Panc1 (cell line): ENCODE data around the gene MFAP5. TPM values are rescaled to one million over a fixed set of nuclear protein-coding genes. Genes with fewer than 3 reads are reported as not detected.

Experiments used
- ATAC-seq: fragments of 200-7000 bp; cut with Tn5 transposase; 2 replicates; pipeline ENCODE4 v1.9.1; 2020; ENCODE audit warnings: mild to moderate bottlenecking, moderate library complexity
- BruUV-seq: library from RNA; stranded (reverse); fragments of 400-500 nt; replicated peaks from 2 replicates; lab custom pipeline; 2021; lab: Mats Ljungman, UMichigan
- CTCF ChIA-PET: fragments of 300-600 bp; sonication (Branson Sonifier 250); formaldehyde crosslinking; loops from one replicate; lab custom pipeline; 2022; ENCODE audit warnings: antibody characterized with exemption; lab: Charles Lee
- POLR2A ChIA-PET: fragments of 300-600 bp; sonication (Branson Sonifier 250); formaldehyde crosslinking; loops from one replicate; lab custom pipeline; 2022; ENCODE audit warnings: antibody characterized with exemption; lab: Charles Lee
- DNase-seq: peaks from one replicate; pipeline ENCODE4 v3.0.0-alpha.2; 2010; ENCODE audit warnings: low read depth, low spot score
- H3K27ac ChIP-seq: 2 replicates; pipeline ENCODE4 v1.5.1; 2011; ENCODE audit warnings: mild to moderate bottlenecking, low read length, inconsistent platforms
- H3K27me3 ChIP-seq: fragments of 200-500 bp; sonication (Bioruptor generic); 2 replicates; pipeline ENCODE4 v1.6.0; 2014; ENCODE audit warnings: low read length, inconsistent platforms; ENCODE audit not compliant: control insufficient read depth, insufficient read depth
- H3K36me3 ChIP-seq: fragments of 200-500 bp; sonication (Bioruptor generic); 2 replicates; pipeline ENCODE4 v1.5.1; 2014; ENCODE audit warnings: inconsistent platforms, mild to moderate bottlenecking, low read length, moderate library complexity; ENCODE audit not compliant: control insufficient read depth, insufficient read depth
- H3K4me1 ChIP-seq: 2 replicates; pipeline ENCODE4 v1.5.1; 2011; ENCODE audit warnings: inconsistent platforms, mild to moderate bottlenecking, low read length, moderate library complexity; ENCODE audit not compliant: control insufficient read depth, insufficient read depth
- H3K4me3 ChIP-seq, 2 experiments: 2 replicates each; pipeline ENCODE4 v1.5.1; 2011 to 2012; ENCODE audit warnings: low read depth in 2 of 2, low read length in 2 of 2, mild to moderate bottlenecking in 2 of 2, inconsistent platforms in 1 of 2, moderate library complexity in 1 of 2
- H3K9me3 ChIP-seq: fragments of 200-500 bp; sonication (Bioruptor generic); 2 replicates; pipeline ENCODE4 v1.5.1; 2014; ENCODE audit warnings: low read depth, mild to moderate bottlenecking, inconsistent platforms, low read length, moderate library complexity; ENCODE audit not compliant: control insufficient read depth, insufficient read depth
- POLR2AphosphoS5 ChIP-seq: IDR thresholded peaks from 2 replicates; pipeline ENCODE4 v1.6.1; 2012; ENCODE audit warnings: mild to moderate bottlenecking, low read depth, low read length, moderate library complexity
- SIN3A ChIP-seq: IDR thresholded peaks from 2 replicates; pipeline ENCODE4 v1.6.1; 2012; ENCODE audit warnings: low read depth, mild to moderate bottlenecking, low read length, moderate library complexity, borderline replicate concordance; ENCODE audit not compliant: insufficient read depth
- TCF7L2 ChIP-seq: IDR thresholded peaks from 2 replicates; pipeline ENCODE4 v1.6.1; 2011; ENCODE audit warnings: mild to moderate bottlenecking, low read depth, low read length, inconsistent platforms
- in situ Hi-C: cut with HindIII; loops from 2 replicates; pipeline ENCODE4 v1.10.0; 2016; ENCODE audit warnings: low sequenced_read_pairs, low pct_unique_long_range_greater_than_20kb
- intact Hi-C: fragments of 100-400 bp; cut with micrococcal nuclease; formaldehyde crosslinking; loops from one replicate; pipeline ENCODE4 v1.10.0; 2022; ENCODE audit not compliant: unreplicated experiment
- total RNA-seq: library from RNA; stranded (reverse); gene quantifications from one replicate; pipeline ENCODE4 v1.2.1, GENCODE V29; 2021; ENCODE audit not compliant: unreplicated experiment
- TF ChIP-seq, protein P1 (sequence below): fragments of 450-650 bp; IDR thresholded peaks from 2 replicates; pipeline ENCODE4 v1.5.1; 2017; ENCODE audit warnings: mild to moderate bottlenecking
- TF ChIP-seq, protein P2 (sequence below), 2 experiments: IDR thresholded peaks; 2 replicates each; pipeline ENCODE4 v1.6.1; 2011 to 2012; ENCODE audit warnings: low read depth in 2 of 2, control low read depth in 1 of 2, low read length in 1 of 2, mild to moderate bottlenecking in 1 of 2, moderate library complexity in 1 of 2; ENCODE audit not compliant: insufficient read depth in 1 of 2

MFAP5 gene
- total RNA-seq, 1 experiment from 2014 or later, result not detected

DNA sequence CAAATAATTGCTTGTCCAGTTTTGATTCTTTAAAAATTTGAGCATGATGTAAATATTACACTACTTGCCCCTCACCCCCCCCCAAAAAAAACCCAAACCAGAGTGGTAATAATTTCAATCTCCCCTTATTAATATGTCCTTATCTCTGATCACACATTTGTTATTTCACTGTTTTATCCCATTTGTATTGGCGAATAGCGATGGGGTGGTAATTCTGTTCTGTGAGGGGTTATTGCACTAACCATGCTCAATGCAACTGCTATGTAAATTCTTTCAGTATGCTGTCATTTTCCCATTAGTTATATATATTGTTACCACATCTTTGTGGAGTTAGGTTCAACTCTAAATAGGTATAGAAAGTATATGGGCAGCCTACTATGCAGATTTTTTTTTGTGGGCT, 36.3 kb upstream of the MFAP5 start:
- Histone ChIP-seq H3K27ac (peak overlapping the region; percentile 63; the same call in 1 of the 2 replicates), H3K36me3 (no peaks in the 10 kb centered on the region; the same call in 1 of the 2 replicates), H3K9me3 (no peaks in the 10 kb centered on the region), H3K4me1 (peaks cover 5% of the 10 kb centered on the region; the same call in 1 of the 2 replicates), H3K4me3 (peak overlapping the region; percentile 64 to 73), H3K27me3 (no peaks in the 10 kb centered on the region)
- DNase-seq (no peak), ATAC-seq (no peak)
- TSS peak; percentile 55 for BruUV-seq
- ChIA-PET CTCF (no interaction called here), POLR2A (no interaction called here)
- no peak for TF ChIP-seq TCF7L2
- TF ChIP-seq SIN3A, result no peak
- TF ChIP-seq, protein P1, sequence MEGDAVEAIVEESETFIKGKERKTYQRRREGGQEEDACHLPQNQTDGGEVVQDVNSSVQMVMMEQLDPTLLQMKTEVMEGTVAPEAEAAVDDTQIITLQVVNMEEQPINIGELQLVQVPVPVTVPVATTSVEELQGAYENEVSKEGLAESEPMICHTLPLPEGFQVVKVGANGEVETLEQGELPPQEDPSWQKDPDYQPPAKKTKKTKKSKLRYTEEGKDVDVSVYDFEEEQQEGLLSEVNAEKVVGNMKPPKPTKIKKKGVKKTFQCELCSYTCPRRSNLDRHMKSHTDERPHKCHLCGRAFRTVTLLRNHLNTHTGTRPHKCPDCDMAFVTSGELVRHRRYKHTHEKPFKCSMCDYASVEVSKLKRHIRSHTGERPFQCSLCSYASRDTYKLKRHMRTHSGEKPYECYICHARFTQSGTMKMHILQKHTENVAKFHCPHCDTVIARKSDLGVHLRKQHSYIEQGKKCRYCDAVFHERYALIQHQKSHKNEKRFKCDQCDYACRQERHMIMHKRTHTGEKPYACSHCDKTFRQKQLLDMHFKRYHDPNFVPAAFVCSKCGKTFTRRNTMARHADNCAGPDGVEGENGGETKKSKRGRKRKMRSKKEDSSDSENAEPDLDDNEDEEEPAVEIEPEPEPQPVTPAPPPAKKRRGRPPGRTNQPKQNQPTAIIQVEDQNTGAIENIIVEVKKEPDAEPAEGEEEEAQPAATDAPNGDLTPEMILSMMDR, result no peak
- no peak for TF ChIP-seq POLR2AphosphoS5
- TF ChIP-seq, protein P2, sequence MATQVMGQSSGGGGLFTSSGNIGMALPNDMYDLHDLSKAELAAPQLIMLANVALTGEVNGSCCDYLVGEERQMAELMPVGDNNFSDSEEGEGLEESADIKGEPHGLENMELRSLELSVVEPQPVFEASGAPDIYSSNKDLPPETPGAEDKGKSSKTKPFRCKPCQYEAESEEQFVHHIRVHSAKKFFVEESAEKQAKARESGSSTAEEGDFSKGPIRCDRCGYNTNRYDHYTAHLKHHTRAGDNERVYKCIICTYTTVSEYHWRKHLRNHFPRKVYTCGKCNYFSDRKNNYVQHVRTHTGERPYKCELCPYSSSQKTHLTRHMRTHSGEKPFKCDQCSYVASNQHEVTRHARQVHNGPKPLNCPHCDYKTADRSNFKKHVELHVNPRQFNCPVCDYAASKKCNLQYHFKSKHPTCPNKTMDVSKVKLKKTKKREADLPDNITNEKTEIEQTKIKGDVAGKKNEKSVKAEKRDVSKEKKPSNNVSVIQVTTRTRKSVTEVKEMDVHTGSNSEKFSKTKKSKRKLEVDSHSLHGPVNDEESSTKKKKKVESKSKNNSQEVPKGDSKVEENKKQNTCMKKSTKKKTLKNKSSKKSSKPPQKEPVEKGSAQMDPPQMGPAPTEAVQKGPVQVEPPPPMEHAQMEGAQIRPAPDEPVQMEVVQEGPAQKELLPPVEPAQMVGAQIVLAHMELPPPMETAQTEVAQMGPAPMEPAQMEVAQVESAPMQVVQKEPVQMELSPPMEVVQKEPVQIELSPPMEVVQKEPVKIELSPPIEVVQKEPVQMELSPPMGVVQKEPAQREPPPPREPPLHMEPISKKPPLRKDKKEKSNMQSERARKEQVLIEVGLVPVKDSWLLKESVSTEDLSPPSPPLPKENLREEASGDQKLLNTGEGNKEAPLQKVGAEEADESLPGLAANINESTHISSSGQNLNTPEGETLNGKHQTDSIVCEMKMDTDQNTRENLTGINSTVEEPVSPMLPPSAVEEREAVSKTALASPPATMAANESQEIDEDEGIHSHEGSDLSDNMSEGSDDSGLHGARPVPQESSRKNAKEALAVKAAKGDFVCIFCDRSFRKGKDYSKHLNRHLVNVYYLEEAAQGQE (IDR thresholded peaks at IDR 0.05; ENCODE audit: insufficient read depth in 1 of 2, low read depth in 2 of 2, low read length in 1 of 2), result no peak
- intact Hi-C loops (no loop called here), in situ Hi-C loops (no loop called here)

DNA sequence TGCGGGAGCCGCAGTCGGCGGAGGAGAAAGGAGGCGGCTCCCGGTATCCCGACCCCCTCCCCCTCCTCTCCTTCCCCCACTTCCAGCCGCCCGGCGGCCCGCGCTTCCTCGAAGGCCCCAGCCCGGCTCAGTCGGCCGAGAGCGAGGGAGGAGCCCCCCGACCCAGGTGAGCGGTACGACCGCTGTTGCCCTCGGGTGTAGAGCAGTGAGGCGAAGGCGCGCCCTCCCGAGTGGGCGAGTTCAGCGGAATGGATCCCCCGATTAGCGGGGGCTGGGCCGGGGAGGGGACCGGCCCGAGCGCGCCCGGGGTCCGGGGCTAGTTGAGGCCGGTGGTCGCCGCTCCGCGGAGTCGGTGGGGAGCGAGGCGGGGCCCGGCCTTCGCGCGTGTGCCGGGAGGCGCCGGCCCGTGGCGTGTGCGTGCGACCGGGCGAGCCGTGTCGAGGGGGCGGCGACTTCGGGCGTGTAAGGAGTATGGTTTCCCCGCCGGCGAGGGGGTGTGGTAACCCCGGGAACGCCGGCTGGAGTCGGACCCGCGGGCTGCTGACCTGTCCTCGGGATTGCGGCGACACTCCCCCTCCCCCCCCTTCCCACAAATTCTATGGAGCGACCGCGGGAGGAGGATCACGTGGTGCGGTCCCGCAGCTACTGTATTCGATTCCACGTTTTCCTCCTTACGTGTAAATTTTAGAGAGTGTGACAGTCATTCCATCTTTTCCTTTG, 35.7 kb upstream of the MFAP5 start:
- H3K4me1 ChIP-seq, result peaks cover 5% of the 10 kb centered on the region; the same call in 1 of the 2 replicates
- in situ Hi-C loops (no loop called here), intact Hi-C loops (no loop called here)
- ChIA-PET POLR2A (no interaction called here), CTCF (interaction anchor here (0.6 kb wide), 1 partner anchor 272 kb away, joined by 3 read pairs; no protein-coding TSS in a partner anchor)
- no peaks in the 10 kb centered on the region; the same call in 1 of the 2 replicates for H3K36me3 ChIP-seq
- H3K27ac ChIP-seq, result peak overlapping the region; percentile 63
- no peaks in the 10 kb centered on the region for H3K9me3 ChIP-seq
- ATAC-seq, result peak; percentile 71
- DNase-seq, result no peak
- BruUV-seq, result no TSS peak
- no peaks in the 10 kb centered on the region for H3K27me3 ChIP-seq
- no peak for TF ChIP-seq TCF7L2
- 0 out of 2 replicates have a peak, but pooled peaks have one; percentile 40 for TF ChIP-seq SIN3A
- H3K4me3 ChIP-seq, result peak overlapping the region; percentile 64 to 73
